ENCODE results near the gene CDH15.

DNA sequence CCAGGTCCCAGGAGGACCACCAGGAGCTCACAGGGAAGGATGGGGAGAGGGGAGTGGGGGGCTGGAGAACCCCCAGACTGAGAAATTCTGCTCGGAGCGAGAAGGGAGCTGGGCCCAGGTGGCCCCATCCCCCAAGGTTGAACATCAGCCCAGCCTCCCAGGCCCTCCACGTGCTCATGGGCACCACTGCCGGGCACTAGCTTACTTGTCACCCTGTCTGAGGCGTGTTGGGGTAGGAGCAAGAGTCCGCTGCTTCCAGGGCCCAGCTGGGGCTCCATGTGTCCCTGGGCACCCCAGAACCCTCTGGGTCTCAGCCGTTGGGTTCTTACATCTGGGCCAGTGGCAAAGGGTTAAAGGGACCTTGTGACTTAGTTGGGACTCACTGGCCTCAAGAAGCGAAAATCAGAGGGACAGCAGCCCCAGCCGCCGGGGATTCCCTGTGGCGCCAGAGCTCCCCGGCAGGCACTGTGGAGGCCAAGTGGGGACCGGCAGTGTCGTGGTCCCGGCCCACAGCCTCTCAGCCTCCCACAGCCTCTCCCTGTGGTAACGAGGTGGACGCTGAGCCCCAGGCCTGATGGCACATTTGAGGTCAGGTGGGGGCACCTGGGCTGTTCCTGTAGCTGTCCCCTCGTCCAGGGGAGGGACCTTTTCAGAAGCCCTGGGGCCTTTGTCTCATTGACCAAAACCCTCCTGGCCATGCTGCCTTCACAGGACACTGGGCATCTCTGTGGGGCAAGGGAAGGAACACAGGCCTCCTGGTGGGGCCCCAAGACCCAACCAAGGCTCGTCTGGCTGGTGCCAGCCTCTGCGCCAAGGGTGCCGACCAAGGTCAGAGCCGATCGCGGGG is 33.7 kb upstream of the CDH15 start:
- no peak for TF ChIP-seq BHLHE40 (IDR thresholded peaks at IDR 0.05; ENCODE audit: low read depth, low read length)
- TF ChIP-seq, protein P1, sequence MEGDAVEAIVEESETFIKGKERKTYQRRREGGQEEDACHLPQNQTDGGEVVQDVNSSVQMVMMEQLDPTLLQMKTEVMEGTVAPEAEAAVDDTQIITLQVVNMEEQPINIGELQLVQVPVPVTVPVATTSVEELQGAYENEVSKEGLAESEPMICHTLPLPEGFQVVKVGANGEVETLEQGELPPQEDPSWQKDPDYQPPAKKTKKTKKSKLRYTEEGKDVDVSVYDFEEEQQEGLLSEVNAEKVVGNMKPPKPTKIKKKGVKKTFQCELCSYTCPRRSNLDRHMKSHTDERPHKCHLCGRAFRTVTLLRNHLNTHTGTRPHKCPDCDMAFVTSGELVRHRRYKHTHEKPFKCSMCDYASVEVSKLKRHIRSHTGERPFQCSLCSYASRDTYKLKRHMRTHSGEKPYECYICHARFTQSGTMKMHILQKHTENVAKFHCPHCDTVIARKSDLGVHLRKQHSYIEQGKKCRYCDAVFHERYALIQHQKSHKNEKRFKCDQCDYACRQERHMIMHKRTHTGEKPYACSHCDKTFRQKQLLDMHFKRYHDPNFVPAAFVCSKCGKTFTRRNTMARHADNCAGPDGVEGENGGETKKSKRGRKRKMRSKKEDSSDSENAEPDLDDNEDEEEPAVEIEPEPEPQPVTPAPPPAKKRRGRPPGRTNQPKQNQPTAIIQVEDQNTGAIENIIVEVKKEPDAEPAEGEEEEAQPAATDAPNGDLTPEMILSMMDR (IDR thresholded peaks at IDR 0.05) = no peak
- TF ChIP-seq CBX2 (IDR thresholded peaks at IDR 0.05; ENCODE audit: borderline replicate concordance, low read depth) = no peak
- TF ChIP-seq RFX5 (IDR thresholded peaks at IDR 0.05) = no peak
- TF ChIP-seq, protein P2, sequence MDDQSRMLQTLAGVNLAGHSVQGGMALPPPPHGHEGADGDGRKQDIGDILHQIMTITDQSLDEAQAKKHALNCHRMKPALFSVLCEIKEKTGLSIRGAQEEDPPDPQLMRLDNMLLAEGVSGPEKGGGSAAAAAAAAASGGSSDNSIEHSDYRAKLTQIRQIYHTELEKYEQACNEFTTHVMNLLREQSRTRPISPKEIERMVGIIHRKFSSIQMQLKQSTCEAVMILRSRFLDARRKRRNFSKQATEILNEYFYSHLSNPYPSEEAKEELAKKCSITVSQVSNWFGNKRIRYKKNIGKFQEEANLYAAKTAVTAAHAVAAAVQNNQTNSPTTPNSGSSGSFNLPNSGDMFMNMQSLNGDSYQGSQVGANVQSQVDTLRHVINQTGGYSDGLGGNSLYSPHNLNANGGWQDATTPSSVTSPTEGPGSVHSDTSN (IDR thresholded peaks at IDR 0.05) = no peak

Measured in A549 (cell line).